ENCODE measurements around the gene WAPL. TPM values are rescaled to one million over a fixed set of nuclear protein-coding genes. Genes with fewer than 3 reads are reported as not detected.
A peak's percentile ranks its signal among the peaks of the same experiment; 100 is the strongest.

The WAPL gene
- total and polyA plus RNA-seq, 2 of the 8 experiments (the other 6 are each of a cell fraction or from before 2014, with no cell fraction given) = 12.8 to 48.1 TPM

DNA sequence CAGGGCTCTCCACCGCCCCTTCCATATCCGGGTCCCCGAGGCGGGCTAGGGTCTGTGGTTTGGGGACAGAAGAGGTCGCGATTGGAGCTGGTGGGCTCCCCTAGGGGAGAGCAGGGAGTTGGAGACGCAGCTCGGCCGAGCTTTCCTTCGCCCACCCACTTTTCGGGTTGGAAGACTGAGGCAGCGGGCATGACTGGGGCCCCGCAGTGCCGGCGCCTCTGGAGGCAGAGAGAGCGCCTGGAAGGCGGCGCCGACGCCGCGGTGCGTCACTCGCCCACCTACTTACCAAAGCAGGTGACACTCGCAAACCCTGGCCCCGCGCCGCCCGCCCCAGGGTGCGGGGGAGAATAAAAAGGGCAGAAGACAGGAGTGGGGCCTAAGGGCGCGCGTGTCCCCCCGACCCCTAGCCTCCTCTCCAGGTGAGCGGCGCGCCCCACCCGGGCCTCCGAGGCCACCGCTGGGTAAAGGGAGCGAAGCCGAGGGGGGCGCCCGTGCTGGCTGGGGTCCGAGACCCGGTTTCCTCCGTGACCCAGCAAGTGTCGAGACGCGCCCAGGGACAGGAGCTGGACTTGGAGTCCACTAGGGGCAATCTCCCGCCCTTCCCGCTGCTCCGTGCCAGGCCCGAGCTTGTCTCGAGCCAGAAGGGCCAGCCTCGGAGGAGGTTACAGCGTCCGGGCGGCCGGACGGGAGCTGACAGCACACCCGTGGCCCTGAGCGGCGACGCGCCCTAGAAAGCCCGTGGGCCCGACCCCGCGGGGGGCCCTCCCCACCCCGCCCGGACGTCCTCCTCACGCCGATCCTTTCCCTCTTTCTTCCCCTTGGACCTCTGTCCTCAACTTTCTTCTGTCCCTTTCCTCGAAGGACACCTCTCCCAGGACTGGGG lies 120.6 kb downstream of the WAPL start:
- no peak overlapping the region for H4K5ac ChIP-seq (ENCODE audit: insufficient read length, low read depth, low read length)
- H3K4me3 ChIP-seq (ENCODE audit: extremely low read depth in 1 of 4, insufficient read depth in 2 of 4, low read depth in 3 of 4, low read length in 4 of 4) = peak overlapping the region; percentile 33 to 71 (median 62)
- H2AK5ac ChIP-seq (ENCODE audit: low read depth, low read length) = no peak overlapping the region
- H3K79me1 ChIP-seq (ENCODE audit: low read depth, low read length) = no peaks in the 10 kb centered on the region
- H3K27ac ChIP-seq (ENCODE audit: low read depth, low read length) = no peak overlapping the region
- peak overlapping the region; percentile 48; the same call in 1 of the 2 replicates for H2AFZ ChIP-seq (ENCODE audit: low read length)
- no peak overlapping the region for H2BK120ac ChIP-seq (replicated peaks; ENCODE audit: low read depth, low read length)
- 0 out of 2 replicates have a peak overlapping the region, but pooled peaks have one; percentile 52 for H2BK5ac ChIP-seq (ENCODE audit: low read depth, low read length)
- no peaks in the 10 kb centered on the region for H4K20me1 ChIP-seq (replicated peaks in 1 of 2; ENCODE audit: control insufficient read depth in 1 of 2, insufficient read depth in 2 of 2, low read length in 2 of 2)
- H3K4me1 ChIP-seq (replicated peaks in 1 of 4; ENCODE audit: control insufficient read depth in 3 of 4, insufficient read depth in 4 of 4, low read length in 3 of 4) = peaks cover 0 to 7% (median 5%) of the 10 kb centered on the region in 4 experiments; a peak in 6 of 7 replicates
- DNase-seq (ENCODE audit: low read depth in 1 of 2, low spot score in 2 of 2) (peak in 1 of 2 experiments; percentile 83), FAIRE-seq (no peak)
- CTCF ChIA-PET (ENCODE audit: partially characterized antibody) = interaction anchor here (1.0 to 5.5 kb wide), 20 partner anchors 10 to 498 kb away, joined by 3 to 61 read pairs (median 4); no protein-coding TSS in a partner anchor
- H3K4ac ChIP-seq (replicated peaks; ENCODE audit: insufficient read length, low read depth, low read length) = no peak overlapping the region
- H3K56ac ChIP-seq (replicated peaks; ENCODE audit: insufficient read length, low read depth, low read length) = peak overlapping the region; percentile 46
- H3K79me2 ChIP-seq (ENCODE audit: control insufficient read depth in 1 of 2, insufficient read depth in 2 of 2, low read length in 2 of 2) = no peaks in the 10 kb centered on the region
- peaks cover 8 to 34% (median 31%) of the 10 kb centered on the region in 4 experiments for H3K27me3 ChIP-seq (replicated peaks in 1 of 4; ENCODE audit: control insufficient read depth in 3 of 4, extremely low read depth in 1 of 4, insufficient read depth in 3 of 4, low read length in 3 of 4)
- no peak overlapping the region for H2BK20ac ChIP-seq (ENCODE audit: low read length)
- no peaks in the 10 kb centered on the region for H3K9me3 ChIP-seq (ENCODE audit: insufficient read depth in 2 of 2, low read depth in 1 of 2, low read length in 1 of 2)
- peak overlapping the region; percentile 63 to 95 for H3K4me2 ChIP-seq (ENCODE audit: insufficient read depth in 1 of 2, low read depth in 2 of 2, low read length in 2 of 2)
- no peak overlapping the region for H4K91ac ChIP-seq (replicated peaks; ENCODE audit: insufficient read length, low read length)
- no peak overlapping the region; a peak in 1 of 7 replicates for H3K9ac ChIP-seq (replicated peaks in 1 of 4; ENCODE audit: extremely low read depth in 1 of 4, low read depth in 3 of 4, low read length in 3 of 4)
- no peak overlapping the region for H3K14ac ChIP-seq (ENCODE audit: insufficient read length)
- H4K8ac ChIP-seq (ENCODE audit: extremely low read depth, insufficient read depth, low read length) = peak overlapping the region; percentile 74
- WGBS, 2 experiments (ENCODE audit: extremely low coverage in 1 of 2, insufficient coverage in 1 of 2, insufficient read length in 1 of 2, insufficient replicate concordance in 2 of 2, low coverage in 1 of 2, low lambda C conversion rate in 2 of 2, missing lambda C conversion rate in 1 of 2) = 2% methylated on average over 55 of the region's 76 CpGs; no CpG with 5 or more reads in 1 of the 2 experiments
- H3K18ac ChIP-seq (ENCODE audit: extremely low read depth, low read length) = peak overlapping the region; percentile 78
- no peak overlapping the region for H3K23ac ChIP-seq (ENCODE audit: insufficient read length)
- POLR2A ChIA-PET (ENCODE audit: partially characterized antibody) = interaction anchor here (0.6 to 4.5 kb wide), 7 partner anchors 12 to 184 kb away, joined by 3 to 30 read pairs (median 3); partner anchors contain the start of gene WAPL
- H3K23me2 ChIP-seq (ENCODE audit: low read depth, low read length) = peaks cover 14% of the 10 kb centered on the region; the same call in 1 of the 2 replicates
- H2BK12ac ChIP-seq (ENCODE audit: low read depth, low read length) = peak overlapping the region; percentile 84; the same call in 1 of the 2 replicates
- H2BK15ac ChIP-seq (ENCODE audit: low read length) = no peak overlapping the region
- no peaks in the 10 kb centered on the region for H3K36me3 ChIP-seq (ENCODE audit: control insufficient read depth in 2 of 4, insufficient read depth in 4 of 4, low read length in 3 of 4)
- TF ChIP-seq HDAC2 (IDR thresholded peaks at IDR 0.05; ENCODE audit: borderline replicate concordance in 1 of 2, low read depth in 2 of 2, low read length in 2 of 2) (no peak; a peak in 1 of 4 replicates), POLR2A (IDR thresholded peaks at IDR 0.05; ENCODE audit: control extremely low read depth in 1 of 2, low read depth in 2 of 2, low read length in 2 of 2) (no peak), SUZ12 (IDR thresholded peaks at IDR 0.05; ENCODE audit: low read length) (peak; percentile 24; the same call in 1 of the 2 replicates)

All from H1 (cell line).